Measurements from ENCODE around the gene SIPA1L3. TPM values are rescaled to one million over a fixed set of nuclear protein-coding genes. Genes with fewer than 3 reads are reported as not detected.

Gene SIPA1L3
- total RNA-seq, 1 experiment from 2014 or later: 66.3 TPM

GRCh38 chr19:38089440-38089839 is 182.4 kb downstream of the SIPA1L3 start:
- intact Hi-C loops (cut with micrococcal nuclease; ENCODE audit: unreplicated experiment): no loop called here
- in situ Hi-C loops (cut with HindIII; ENCODE audit: low pct_unique_long_range_greater_than_20kb, low sequenced_read_pairs): no loop called here
- TF ChIP-seq POLR2AphosphoS5 (IDR thresholded peaks at IDR 0.05; ENCODE audit: low read depth, low read length): no peak
- TF ChIP-seq SIN3A (IDR thresholded peaks at IDR 0.05; ENCODE audit: borderline replicate concordance, insufficient read depth, low read depth, low read length): no peak
- TF ChIP-seq CTCF (IDR thresholded peaks at IDR 0.05): no peak
- TF ChIP-seq TCF7L2 (IDR thresholded peaks at IDR 0.05; ENCODE audit: low read depth, low read length): no peak
- no peak for TF ChIP-seq REST (IDR thresholded peaks at IDR 0.05; ENCODE audit: insufficient read depth in 1 of 2, low read depth in 2 of 2, low read length in 1 of 2)
- no peaks in the 10 kb centered on the region for H3K36me3 ChIP-seq (ENCODE audit: control insufficient read depth, insufficient read depth, low read length)
- no TSS peak for BruUV-seq (replicated peaks)
- ATAC-seq (no peak), DNase-seq (ENCODE audit: low read depth, low spot score) (no peak)
- ChIA-PET CTCF (interaction anchor here (0.5 to 0.7 kb wide), 2 partner anchors 54 to 165 kb away, joined by 4 to 11 read pairs; no protein-coding TSS in a partner anchor), POLR2A (interaction anchor here (0.6 to 0.7 kb wide), 2 partner anchors 25 to 188 kb away, joined by 3 to 11 read pairs; no protein-coding TSS in a partner anchor)
- no peak overlapping the region for H3K27ac ChIP-seq (ENCODE audit: low read length)
- H3K4me1 ChIP-seq (ENCODE audit: control insufficient read depth, insufficient read depth, low read length): no peaks in the 10 kb centered on the region
- H3K4me3 ChIP-seq (ENCODE audit: low read depth in 2 of 2, low read length in 2 of 2): no peak overlapping the region
- no peaks in the 10 kb centered on the region for H3K9me3 ChIP-seq (ENCODE audit: control insufficient read depth, insufficient read depth, low read depth, low read length)
- no peaks in the 10 kb centered on the region for H3K27me3 ChIP-seq (ENCODE audit: control insufficient read depth, insufficient read depth, low read length)

- in situ Hi-C loops (cut with HindIII; ENCODE audit: low pct_unique_long_range_greater_than_20kb, low sequenced_read_pairs) (no loop called here), intact Hi-C loops (cut with micrococcal nuclease; ENCODE audit: unreplicated experiment) (loop anchor here (10.0 kb wide), 1 partner anchor 188 kb away; the partner anchor contains the start of genes SIPA1L3 and WDR87)
- Histone ChIP-seq H3K4me3 (ENCODE audit: low read depth in 2 of 2, low read length in 2 of 2) (no peak overlapping the region), H3K27me3 (ENCODE audit: control insufficient read depth, insufficient read depth, low read length) (no peaks in the 10 kb centered on the region), H3K27ac (ENCODE audit: low read length) (no peak overlapping the region), H3K9me3 (ENCODE audit: control insufficient read depth, insufficient read depth, low read depth, low read length) (no peaks in the 10 kb centered on the region), H3K4me1 (ENCODE audit: control insufficient read depth, insufficient read depth, low read length) (no peaks in the 10 kb centered on the region), H3K36me3 (ENCODE audit: control insufficient read depth, insufficient read depth, low read length) (no peaks in the 10 kb centered on the region)
- CTCF ChIA-PET: no interaction called here
- POLR2A ChIA-PET: interaction anchor here (0.6 kb wide), 1 partner anchor 14 kb away, joined by 6 read pairs; no protein-coding TSS in a partner anchor
- ATAC-seq (no peak), DNase-seq (ENCODE audit: low read depth, low spot score) (no peak)
- BruUV-seq (replicated peaks): no TSS peak
- TF ChIP-seq TCF7L2 (IDR thresholded peaks at IDR 0.05; ENCODE audit: low read depth, low read length) (no peak), SIN3A (IDR thresholded peaks at IDR 0.05; ENCODE audit: borderline replicate concordance, insufficient read depth, low read depth, low read length) (no peak), POLR2AphosphoS5 (IDR thresholded peaks at IDR 0.05; ENCODE audit: low read depth, low read length) (no peak), REST (IDR thresholded peaks at IDR 0.05; ENCODE audit: insufficient read depth in 1 of 2, low read depth in 2 of 2, low read length in 1 of 2) (no peak), CTCF (IDR thresholded peaks at IDR 0.05) (no peak)
Measured at GRCh38 chr19:38093154-38093553, 186.1 kb downstream of the SIPA1L3 start.

All from Panc1 (cell line).